ENCODE data around the gene RPS6KL1.

GRCh38 chr14:74941676-74942097, 18.6 kb upstream of the RPS6KL1 start:
- peak; percentile 61 for TF ChIP-seq POLR2A (IDR thresholded peaks at IDR 0.05; ENCODE audit: low read depth, low read length)
- no peak; the same call in 1 of the 2 replicates for TF ChIP-seq POLR2AphosphoS5 (IDR thresholded peaks at IDR 0.05; ENCODE audit: low read depth, low read length)
- TF ChIP-seq TAF1 (IDR thresholded peaks at IDR 0.05; ENCODE audit: low read depth, low read length): no peak

All from GM12891 (cell line).